GM19397 (cell line): ENCODE measurements around the gene SLC25A21.

Experiments used
- ATAC-seq: cut with Tn5 transposase; IDR thresholded peaks from one replicate; pipeline ENCODE4 v1.9.1; 2021; ENCODE audit warnings: mild to moderate bottlenecking, moderate library complexity; ENCODE audit not compliant: unreplicated experiment

SLC25A21 gene

GRCh38 chr14:36656687-36657398 lies 515.6 kb downstream of the SLC25A21 start:
- ATAC-seq = no peak

GRCh38 chr14:36655963-36656686 lies 516.3 kb downstream of the SLC25A21 start:
- peak; percentile 44 for ATAC-seq

GRCh38 chr14:36655571-36655962 lies 516.8 kb downstream of the SLC25A21 start:
- no peak for ATAC-seq

- no peak for ATAC-seq
Observed at GRCh38 chr14:36654794-36655381, 517.5 kb downstream of the SLC25A21 start.

GRCh38 chr14:36653962-36654793 lies 518.2 kb downstream of the SLC25A21 start:
- no peak for ATAC-seq

- no peak for ATAC-seq
Observed at GRCh38 chr14:36653413-36653812, 519.0 kb downstream of the SLC25A21 start.

GRCh38 chr14:36652542-36653201 lies 519.7 kb downstream of the SLC25A21 start:
- ATAC-seq = no peak

GRCh38 chr14:36649872-36650650 lies 522.3 kb downstream of the SLC25A21 start:
- no peak for ATAC-seq

- no peak for ATAC-seq
Observed at GRCh38 chr14:36647824-36648753, 524.3 kb downstream of the SLC25A21 start.

GRCh38 chr14:36647417-36647823 lies 525.0 kb downstream of the SLC25A21 start:
- ATAC-seq = no peak

- ATAC-seq = no peak
Observed at GRCh38 chr14:36646664-36647416, 525.6 kb downstream of the SLC25A21 start.

- no peak for ATAC-seq
Observed at GRCh38 chr14:36633580-36633979, 538.8 kb downstream of the SLC25A21 start.
